ENCODE results near the gene CNKSR1. TPM values are rescaled to one million over a fixed set of nuclear protein-coding genes. Genes with fewer than 3 reads are reported as not detected.

CNKSR1 gene
- polyA plus RNA-seq, 1 of the 3 experiments (the other 2 are of a cell fraction), result 0.49 TPM

Other genes with a start within 250 kb of the CNKSR1 start
- gene PAFAH2, start 179.4 kb upstream of the CNKSR1 start, polyA plus RNA-seq (2012; rRNA removed), result 10.8 and 16.0 TPM in 2 replicates
- gene EXTL1, start 155.7 kb upstream of the CNKSR1 start, polyA plus RNA-seq (2012; rRNA removed), result 0.58 and 1.1 TPM in 2 replicates
- not detected in 2 replicates for gene SLC30A2, start 131.4 kb upstream of the CNKSR1 start, polyA plus RNA-seq (2012; rRNA removed)
- not detected in 2 replicates for gene TRIM63, start 109.9 kb upstream of the CNKSR1 start, polyA plus RNA-seq (2012; rRNA removed)
- gene PDIK1L, start 65.7 kb upstream of the CNKSR1 start, polyA plus RNA-seq (2012; rRNA removed), result 1.2 and 1.3 TPM in 2 replicates
- gene FAM110D, start 18.4 kb upstream of the CNKSR1 start, polyA plus RNA-seq (2012; rRNA removed), result 0.50 and 0.64 TPM in 2 replicates
- not detected in 2 replicates for gene C1orf232, start 8.5 kb upstream of the CNKSR1 start, polyA plus RNA-seq (2012; rRNA removed)
- 58.7 and 64.8 TPM in 2 replicates for gene ZNF593, start 7.6 kb upstream of the CNKSR1 start, polyA plus RNA-seq (2012; rRNA removed)
- gene ZNF593OS, start 5.7 kb upstream of the CNKSR1 start, polyA plus RNA-seq (2012; rRNA removed), result not detected in 2 replicates
- not detected in 2 replicates for gene CATSPER4, start 13.1 kb downstream of the CNKSR1 start, polyA plus RNA-seq (2012; rRNA removed)
- gene CEP85, start 56.7 kb downstream of the CNKSR1 start, polyA plus RNA-seq (2012; rRNA removed), result 12.1 and 16.6 TPM in 2 replicates
- gene SH3BGRL3, start 102.6 kb downstream of the CNKSR1 start, polyA plus RNA-seq (2012; rRNA removed), result 131 and 202 TPM in 2 replicates
- 30.6 and 35.3 TPM in 2 replicates for gene UBXN11, start 129.1 kb downstream of the CNKSR1 start, polyA plus RNA-seq (2012; rRNA removed)
- not detected in 2 replicates for gene CD52, start 140.5 kb downstream of the CNKSR1 start, polyA plus RNA-seq (2012; rRNA removed)
- gene CRYBG2, start 176.6 kb downstream of the CNKSR1 start, polyA plus RNA-seq (2012; rRNA removed), result 0.08 and 0.49 TPM in 2 replicates
- gene ZNF683, start 195.3 kb downstream of the CNKSR1 start, polyA plus RNA-seq (2012; rRNA removed), result not detected in 2 replicates
- not detected in 2 replicates for gene LIN28A, start 233.3 kb downstream of the CNKSR1 start, polyA plus RNA-seq (2012; rRNA removed)